ENCODE results near the gene GABARAPL1.

- TF ChIP-seq EZH2 (IDR thresholded peaks at IDR 0.05; ENCODE audit: borderline replicate concordance, low read depth, low read length, poor library complexity, severe bottlenecking), result no peak
- no peak for TF ChIP-seq CTCF (conservative IDR thresholded peaks at IDR 0.05; ENCODE audit: low read depth, low read length)
Measured at GRCh38 chr12:10215436-10215835, 2.8 kb downstream of the GABARAPL1 start.

Data from A673 (cell line).